Thymus (tissue), 11 donors: ENCODE measurements around the gene EGFL7. TPM values are rescaled to one million over a fixed set of nuclear protein-coding genes. Genes with fewer than 3 reads are reported as not detected.

Experiments used
- DNase-seq, 9 donors: peaks; one replicate each; pipeline ENCODE4 v3.0.0-alpha.2; 2013; ENCODE audit warnings: low spot score in 9 of 9, low read depth in 6 of 9, missing footprints in 1 of 9
- H3K27ac ChIP-seq, 2 donors: one replicate each; pipeline ENCODE4 v1.5.1; 2013; ENCODE audit warnings: control low read depth in 1 of 2, low read depth in 1 of 2, low read length in 1 of 2, mild to moderate bottlenecking in 1 of 2, moderate library complexity in 1 of 2
- H3K27me3 ChIP-seq, 2 donors: one replicate each; pipeline ENCODE4 v1.5.1; 2013; ENCODE audit warnings: low read length in 1 of 2; ENCODE audit not compliant: control insufficient read depth in 2 of 2, insufficient read depth in 1 of 2
- H3K36me3 ChIP-seq, 2 donors: one replicate each; pipeline ENCODE4 v1.5.1; 2013; ENCODE audit warnings: low read length in 1 of 2, mild to moderate bottlenecking in 1 of 2, moderate library complexity in 1 of 2; ENCODE audit not compliant: control insufficient read depth in 2 of 2, insufficient read depth in 2 of 2
- H3K4me1 ChIP-seq, 2 donors: one replicate each; pipeline ENCODE4 v1.5.1; 2013; ENCODE audit warnings: low read length in 2 of 2; ENCODE audit not compliant: control insufficient read depth in 2 of 2, insufficient read depth in 2 of 2
- H3K4me3 ChIP-seq, 2 donors: one replicate each; pipeline ENCODE4 v1.5.1; 2013; ENCODE audit warnings: low read length in 2 of 2, control low read depth in 1 of 2, mild to moderate bottlenecking in 1 of 2
- H3K9me3 ChIP-seq, 2 donors: one replicate each; pipeline ENCODE4 v1.5.1; 2013; ENCODE audit warnings: low read length in 1 of 2, mild to moderate bottlenecking in 1 of 2; ENCODE audit not compliant: control insufficient read depth in 2 of 2, insufficient read depth in 1 of 2
- WGBS: extraction: QIAGEN DNeasy Blood & Tissue Kit; methylation state at CpG from one replicate; pipeline ENCODE4 v1.1.7; 2013; 5-methylcytosine and 5-hydroxymethylcytosine counted together
- polyA plus RNA-seq: library from polyadenylated mRNA; stranded (reverse); fragments of 200-250 nt; gene quantifications from one replicate; pipeline ENCODE4 v1.2.3, GENCODE V29; 2013
- total RNA-seq: library from RNA; stranded (reverse); fragments of 120-200 nt; gene quantifications from one replicate; pipeline ENCODE4 v1.2.4, GENCODE V29; 2013
- donor health status: healthy.

EGFL7 gene
- total and polyA plus RNA-seq, 2 donors = 18.1 to 118 TPM

DNA sequence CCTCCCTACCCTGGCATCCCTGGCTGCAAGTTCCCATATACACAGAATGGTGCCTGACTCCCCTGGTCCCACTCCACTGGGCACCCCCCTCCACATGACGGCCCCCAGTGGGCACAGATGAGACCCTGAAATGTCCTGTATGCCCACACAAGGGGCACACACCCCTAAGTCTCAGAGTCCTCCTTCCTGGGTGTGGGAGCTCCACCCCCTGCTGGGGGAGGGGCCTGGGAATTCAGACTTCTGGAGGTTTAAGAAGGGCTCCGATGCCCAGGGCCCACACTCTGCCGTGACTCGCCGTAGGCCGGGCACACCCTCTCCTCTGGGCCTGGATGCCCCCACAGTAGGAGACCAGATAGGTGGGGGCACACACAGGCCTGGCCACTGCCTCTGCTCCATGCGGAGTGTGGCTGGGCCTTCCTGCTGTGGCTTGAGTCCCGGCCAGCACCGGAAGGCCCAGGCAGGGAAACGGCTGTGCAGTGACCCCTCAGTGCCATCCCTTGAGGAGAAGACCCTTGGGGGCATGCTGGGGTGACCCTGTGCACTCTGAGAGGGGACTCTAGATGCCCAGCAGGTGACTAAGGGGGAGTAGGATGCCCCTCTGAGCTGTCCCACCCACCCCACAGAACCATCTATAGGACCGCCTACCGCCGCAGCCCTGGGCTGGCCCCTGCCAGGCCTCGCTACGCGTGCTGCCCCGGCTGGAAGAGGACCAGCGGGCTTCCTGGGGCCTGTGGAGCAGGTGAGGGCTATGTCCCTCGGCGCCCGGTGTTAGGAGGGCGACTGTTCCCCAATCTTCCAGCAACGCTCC is 6.5 kb downstream of the EGFL7 start:
- H3K4me1 ChIP-seq = peaks cover 4 to 13% of the 10 kb centered on the region in 2 donors
- H3K9me3 ChIP-seq = no peaks in the 10 kb centered on the region
- no peak overlapping the region for H3K27ac ChIP-seq
- peaks cover 35 to 46% of the 10 kb centered on the region in 2 donors for H3K27me3 ChIP-seq
- DNase-seq = no peak
- WGBS = 94% methylated on average over 23 of the region's 23 CpGs
- H3K4me3 ChIP-seq = no peak overlapping the region
- H3K36me3 ChIP-seq = no peaks in the 10 kb centered on the region

DNA sequence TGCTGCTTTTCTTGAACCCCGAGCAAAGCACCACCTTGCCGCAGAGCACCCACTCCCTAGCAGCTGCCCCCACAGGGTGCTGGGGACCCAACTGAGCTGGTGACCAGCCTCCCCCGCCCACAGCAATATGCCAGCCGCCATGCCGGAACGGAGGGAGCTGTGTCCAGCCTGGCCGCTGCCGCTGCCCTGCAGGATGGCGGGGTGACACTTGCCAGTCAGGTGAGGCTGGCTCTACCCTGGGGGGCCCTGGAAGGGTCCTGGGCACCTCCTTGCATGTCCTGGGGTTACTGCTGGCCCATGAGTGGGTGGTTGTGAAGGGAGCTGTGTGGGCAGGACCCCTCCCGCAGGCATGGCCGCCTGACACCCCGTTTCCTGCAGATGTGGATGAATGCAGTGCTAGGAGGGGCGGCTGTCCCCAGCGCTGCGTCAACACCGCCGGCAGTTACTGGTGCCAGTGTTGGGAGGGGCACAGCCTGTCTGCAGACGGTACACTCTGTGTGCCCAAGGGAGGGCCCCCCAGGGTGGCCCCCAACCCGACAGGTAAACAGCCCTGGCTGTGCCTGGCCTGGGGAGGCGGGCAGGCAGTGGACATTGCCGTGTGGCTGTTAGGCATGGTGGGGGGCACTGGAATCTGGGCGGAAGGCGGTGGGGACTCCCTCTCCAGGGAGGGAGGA is 7.2 kb downstream of the EGFL7 start:
- H3K27me3 ChIP-seq = peaks cover 28 to 39% of the 10 kb centered on the region in 2 donors
- H3K4me1 ChIP-seq = peaks cover 4 to 11% of the 10 kb centered on the region in 2 donors
- WGBS = 79% methylated on average over 23 of the region's 23 CpGs
- no peak overlapping the region for H3K4me3 ChIP-seq
- DNase-seq = no peak
- H3K36me3 ChIP-seq = peaks cover 0 to 4% of the 10 kb centered on the region in 2 donors
- no peak overlapping the region for H3K27ac ChIP-seq
- no peaks in the 10 kb centered on the region for H3K9me3 ChIP-seq

DNA sequence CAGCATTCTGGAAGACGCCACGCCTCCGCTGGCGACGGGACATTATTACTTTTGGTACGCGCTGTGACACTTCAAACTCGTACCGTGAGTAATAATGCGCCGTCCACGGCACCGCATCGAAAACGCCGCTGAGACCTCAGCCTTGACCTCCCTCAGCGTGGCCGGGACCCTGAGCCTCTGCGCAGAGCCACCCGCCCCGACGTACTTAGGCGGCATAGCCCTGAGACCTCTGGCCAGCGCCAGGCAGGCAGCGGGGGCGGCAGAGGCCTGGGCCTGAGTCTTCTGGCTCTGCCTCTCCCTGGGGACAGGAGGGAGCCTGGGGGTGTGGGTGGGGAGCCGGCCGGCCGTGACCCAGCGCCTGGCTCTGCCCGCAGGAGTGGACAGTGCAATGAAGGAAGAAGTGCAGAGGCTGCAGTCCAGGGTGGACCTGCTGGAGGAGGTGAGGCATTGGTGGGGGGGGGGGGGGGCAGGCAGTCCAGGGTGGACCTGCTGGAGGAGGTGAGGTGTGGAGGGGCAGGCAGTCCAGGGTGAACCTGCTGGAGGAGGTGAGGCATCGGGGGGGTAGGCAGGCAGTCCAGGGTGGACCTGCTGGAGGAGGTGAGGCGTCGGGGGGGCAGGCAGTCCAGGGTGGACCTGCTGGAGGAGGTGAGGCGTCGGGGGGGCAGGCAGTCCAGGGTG is 8.0 kb downstream of the EGFL7 start:
- H3K9me3 ChIP-seq = no peaks in the 10 kb centered on the region
- no peak for DNase-seq
- H3K27ac ChIP-seq = no peak overlapping the region
- H3K4me3 ChIP-seq = no peak overlapping the region
- peaks cover 0 to 4% of the 10 kb centered on the region in 2 donors for H3K36me3 ChIP-seq
- peaks cover 20 to 33% of the 10 kb centered on the region in 2 donors for H3K27me3 ChIP-seq
- 94% methylated on average over 36 of the region's 36 CpGs for WGBS
- H3K4me1 ChIP-seq = peaks cover 4 to 8% of the 10 kb centered on the region in 2 donors

DNA sequence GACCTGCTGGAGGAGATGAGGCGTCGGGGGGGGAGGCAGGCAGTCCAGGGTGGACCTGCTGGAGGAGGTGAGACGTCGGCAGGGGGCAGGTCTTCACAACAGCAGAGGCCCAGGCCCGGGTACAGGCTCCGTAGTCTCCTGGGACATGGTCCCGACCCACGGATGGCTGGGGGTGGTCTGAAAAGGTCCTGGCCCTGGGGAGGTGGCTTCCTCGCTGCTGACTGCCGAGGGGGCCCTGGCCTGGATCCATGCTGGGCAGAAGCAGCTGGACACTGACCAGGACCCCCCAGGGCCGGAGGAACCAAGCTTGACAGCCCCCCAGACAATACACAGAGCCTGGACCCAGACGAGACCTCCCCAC is 8.5 kb downstream of the EGFL7 start:
- H3K4me1 ChIP-seq = peaks cover 0 to 8% of the 10 kb centered on the region in 2 donors
- H3K4me3 ChIP-seq = no peak overlapping the region
- H3K36me3 ChIP-seq = peaks cover 0 to 4% of the 10 kb centered on the region in 2 donors

DNA sequence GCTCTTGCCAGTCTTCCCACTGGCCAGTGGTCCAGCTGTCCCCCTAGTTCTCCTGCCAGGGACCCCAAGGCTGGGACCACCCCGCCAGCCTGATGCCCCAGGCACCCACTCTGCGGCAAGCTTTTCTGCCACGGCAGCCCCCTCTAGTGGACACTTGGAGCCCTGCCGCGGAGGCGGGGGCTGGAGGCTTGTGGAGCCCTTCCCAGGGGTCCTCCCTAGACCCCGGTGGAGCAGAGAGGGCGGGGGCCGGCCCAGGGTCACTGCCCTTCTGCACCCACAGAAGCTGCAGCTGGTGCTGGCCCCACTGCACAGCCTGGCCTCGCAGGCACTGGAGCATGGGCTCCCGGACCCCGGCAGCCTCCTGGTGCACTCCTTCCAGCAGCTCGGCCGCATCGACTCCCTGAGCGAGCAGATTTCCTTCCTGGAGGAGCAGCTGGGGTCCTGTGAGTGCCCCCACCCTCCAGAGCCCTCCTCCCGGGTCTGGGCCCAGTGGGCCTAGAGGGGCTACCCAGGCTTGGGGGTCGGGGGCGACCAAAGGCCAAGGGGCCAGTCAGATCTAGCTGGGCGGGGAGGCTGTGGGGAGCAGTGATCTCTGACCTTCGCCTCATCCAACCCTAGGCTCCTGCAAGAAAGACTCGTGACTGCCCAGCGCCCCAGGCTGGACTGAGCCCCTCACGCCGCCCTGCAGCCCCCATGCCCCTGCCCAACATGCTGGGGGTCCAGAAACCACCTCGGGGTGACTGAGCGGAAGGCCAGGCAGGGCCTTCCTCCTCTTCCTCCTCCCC is 9.1 kb downstream of the EGFL7 start:
- Histone ChIP-seq H3K4me3 (no peak overlapping the region), H3K27me3 (peaks cover 9 to 27% of the 10 kb centered on the region in 2 donors), H3K27ac (no peak overlapping the region), H3K9me3 (peaks cover 0 to 4% of the 10 kb centered on the region in 2 donors), H3K4me1 (peaks cover 0 to 4% of the 10 kb centered on the region in 2 donors), H3K36me3 (peaks cover 0 to 4% of the 10 kb centered on the region in 2 donors)
- 84% methylated on average over 27 of the region's 27 CpGs for WGBS
- DNase-seq = peak in 1 of 9 donors; percentile 42

More for the DNA sequence above, 8.5 kb downstream of the EGFL7 start:
- DNase-seq = no peak
- Histone ChIP-seq H3K27ac (no peak overlapping the region), H3K9me3 (no peaks in the 10 kb centered on the region), H3K27me3 (peaks cover 15 to 33% of the 10 kb centered on the region in 2 donors)
- 93% methylated on average over 12 of the region's 12 CpGs for WGBS

DNA sequence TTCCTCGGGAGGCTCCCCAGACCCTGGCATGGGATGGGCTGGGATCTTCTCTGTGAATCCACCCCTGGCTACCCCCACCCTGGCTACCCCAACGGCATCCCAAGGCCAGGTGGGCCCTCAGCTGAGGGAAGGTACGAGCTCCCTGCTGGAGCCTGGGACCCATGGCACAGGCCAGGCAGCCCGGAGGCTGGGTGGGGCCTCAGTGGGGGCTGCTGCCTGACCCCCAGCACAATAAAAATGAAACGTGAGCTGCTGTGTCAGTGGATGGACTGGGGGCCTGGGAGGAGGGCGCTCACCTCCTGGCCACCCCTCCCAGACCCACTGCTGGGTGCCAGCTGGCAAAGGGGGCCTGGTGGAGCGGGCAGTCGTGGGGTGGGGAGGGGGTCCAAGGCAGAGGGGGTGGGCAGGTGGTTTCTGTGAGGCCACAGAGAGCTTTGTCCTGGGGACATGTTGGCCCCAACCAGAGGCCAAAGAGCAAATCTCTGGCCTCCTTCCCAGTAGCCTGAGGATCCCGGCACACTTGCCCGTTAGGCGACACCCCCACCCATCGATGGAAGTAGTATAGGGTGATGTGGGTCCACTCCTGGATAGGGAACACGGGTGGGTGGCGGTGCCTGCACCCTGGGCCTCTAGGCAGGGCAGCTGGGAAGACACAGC is 9.8 kb downstream of the EGFL7 start:
- peaks cover 0 to 4% of the 10 kb centered on the region in 2 donors for H3K4me1 ChIP-seq
- H3K27ac ChIP-seq = no peak overlapping the region
- 89% methylated on average over 14 of the region's 14 CpGs for WGBS
- peaks cover 0 to 4% of the 10 kb centered on the region in 2 donors for H3K9me3 ChIP-seq
- no peak for DNase-seq
- H3K4me3 ChIP-seq = no peak overlapping the region
- H3K36me3 ChIP-seq = peaks cover 0 to 4% of the 10 kb centered on the region in 2 donors
- peaks cover 1 to 20% of the 10 kb centered on the region in 2 donors for H3K27me3 ChIP-seq

DNA sequence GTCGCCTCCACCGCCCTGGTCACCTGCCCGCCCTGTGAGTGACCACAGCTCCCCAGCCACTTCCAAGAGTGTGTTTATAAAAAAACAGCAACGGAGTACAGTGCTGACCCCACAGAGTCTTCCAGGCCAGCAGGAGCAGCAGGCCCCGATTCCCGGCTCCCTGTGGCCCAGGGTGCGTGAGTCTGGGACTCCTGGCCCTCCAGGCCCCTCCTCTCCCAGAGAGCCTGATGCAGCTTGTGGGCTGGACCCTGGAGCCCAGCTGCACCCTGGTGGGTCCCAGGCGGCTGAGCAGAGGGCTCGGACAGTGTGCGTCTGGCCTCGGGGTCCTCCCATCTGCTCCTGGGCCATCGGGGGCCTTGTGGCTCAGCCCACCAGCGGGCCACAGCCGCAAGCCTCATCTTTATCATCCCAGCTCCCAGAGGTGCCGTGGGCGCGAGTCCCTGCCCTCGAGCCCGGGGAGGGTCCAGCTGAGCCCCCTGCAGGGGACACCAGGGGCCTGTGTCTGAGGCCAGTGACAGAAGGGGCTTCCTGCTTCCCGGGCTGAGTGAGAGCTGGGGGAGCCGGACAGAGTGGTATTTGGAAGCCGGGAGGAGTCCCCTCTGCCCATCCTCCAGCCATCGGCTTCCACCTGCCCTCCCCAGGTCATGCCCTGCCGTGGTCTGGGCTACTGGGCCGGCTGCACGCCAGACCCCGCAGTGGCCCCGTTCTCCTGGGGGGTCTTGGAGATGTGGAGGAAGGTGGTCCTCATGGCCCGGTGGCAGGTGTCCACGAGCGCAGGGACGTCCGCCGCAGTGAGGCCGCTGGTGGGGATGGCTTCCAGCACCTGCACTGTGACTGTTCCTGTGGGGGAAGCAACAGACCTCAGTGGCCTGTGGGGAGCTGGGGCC is 10.6 kb downstream of the EGFL7 start:
- no peak for DNase-seq
- peaks cover 0 to 12% of the 10 kb centered on the region in 2 donors for H3K27me3 ChIP-seq
- H3K27ac ChIP-seq = no peak overlapping the region
- H3K4me3 ChIP-seq = no peak overlapping the region
- peaks cover 0 to 4% of the 10 kb centered on the region in 2 donors for H3K9me3 ChIP-seq
- peaks cover 0 to 4% of the 10 kb centered on the region in 2 donors for H3K36me3 ChIP-seq
- WGBS = 83% methylated on average over 35 of the region's 35 CpGs
- peaks cover 0 to 4% of the 10 kb centered on the region in 2 donors for H3K4me1 ChIP-seq
